Transverse colon (tissue), 4 donors: ENCODE measurements around the gene C1QTNF6.

ENCODE experiments used
- POLR2AphosphoS5 ChIP-seq, 3 donors: sonication (generic); formaldehyde crosslinking; IDR thresholded peaks; one replicate each; pipeline ENCODE4 v1.6.1; 2016; ENCODE audit warnings: antibody characterized with exemption in 3 of 3
- TF ChIP-seq, protein P1 (sequence below), 5 experiments: fragments of 200-600 bp in 3 of 5; fragments of 450-650 bp in 2 of 5; sonication (generic) in 3 of 5; IDR thresholded peaks; 1 replicate in 2 of 5; 2 replicates in 3 of 5; pipeline ENCODE4 v1.5.1; 2016 to 2017; ENCODE audit warnings: antibody characterized with exemption in 5 of 5, inconsistent platforms in 3 of 5, mild to moderate bottlenecking in 2 of 5, moderate library complexity in 1 of 5

DNA sequence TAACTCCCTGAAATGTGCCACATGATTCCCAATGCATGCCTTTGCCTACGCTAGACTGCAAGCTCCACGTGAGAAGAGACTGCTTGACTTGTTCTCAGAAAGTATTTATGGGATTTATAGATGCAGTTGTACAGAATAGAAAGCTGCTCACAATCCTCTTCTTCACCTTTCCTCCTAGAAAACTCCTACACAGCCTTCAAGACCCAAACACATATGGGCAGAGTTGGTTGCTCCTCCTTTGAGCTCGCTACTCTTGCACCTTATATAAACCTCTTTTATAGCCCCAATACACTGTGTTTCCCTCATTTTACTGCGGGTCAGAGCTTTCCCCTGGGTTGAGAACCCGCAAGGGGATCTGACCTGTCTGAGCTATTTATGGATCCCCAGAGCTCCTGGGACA lies 16.4 kb downstream of the C1QTNF6 start:
- TF ChIP-seq POLR2AphosphoS5 (IDR thresholded peaks at IDR 0.05), result no peak
- TF ChIP-seq, protein P1, sequence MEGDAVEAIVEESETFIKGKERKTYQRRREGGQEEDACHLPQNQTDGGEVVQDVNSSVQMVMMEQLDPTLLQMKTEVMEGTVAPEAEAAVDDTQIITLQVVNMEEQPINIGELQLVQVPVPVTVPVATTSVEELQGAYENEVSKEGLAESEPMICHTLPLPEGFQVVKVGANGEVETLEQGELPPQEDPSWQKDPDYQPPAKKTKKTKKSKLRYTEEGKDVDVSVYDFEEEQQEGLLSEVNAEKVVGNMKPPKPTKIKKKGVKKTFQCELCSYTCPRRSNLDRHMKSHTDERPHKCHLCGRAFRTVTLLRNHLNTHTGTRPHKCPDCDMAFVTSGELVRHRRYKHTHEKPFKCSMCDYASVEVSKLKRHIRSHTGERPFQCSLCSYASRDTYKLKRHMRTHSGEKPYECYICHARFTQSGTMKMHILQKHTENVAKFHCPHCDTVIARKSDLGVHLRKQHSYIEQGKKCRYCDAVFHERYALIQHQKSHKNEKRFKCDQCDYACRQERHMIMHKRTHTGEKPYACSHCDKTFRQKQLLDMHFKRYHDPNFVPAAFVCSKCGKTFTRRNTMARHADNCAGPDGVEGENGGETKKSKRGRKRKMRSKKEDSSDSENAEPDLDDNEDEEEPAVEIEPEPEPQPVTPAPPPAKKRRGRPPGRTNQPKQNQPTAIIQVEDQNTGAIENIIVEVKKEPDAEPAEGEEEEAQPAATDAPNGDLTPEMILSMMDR (IDR thresholded peaks at IDR 0.05), result no peak
